HG03103 (cell line): Measurements from ENCODE around the gene PLCH2.
"Not testable (repeated sequence)": the region's sequence is repeated elsewhere in the genome, so short reads cannot be mapped to it uniquely, and the experiment has no call there.

Experiments used
- ATAC-seq: cut with Tn5 transposase; IDR thresholded peaks from one replicate; pipeline ENCODE4 v1.9.1; 2021; ENCODE audit warnings: low read depth; ENCODE audit not compliant: unreplicated experiment

The PLCH2 gene

GRCh38 chr1:2442661-2443060 lies 33.4 kb upstream of the PLCH2 start:
- ATAC-seq, result no peak

GRCh38 chr1:2443277-2444137 lies 32.6 kb upstream of the PLCH2 start:
- no peak for ATAC-seq

GRCh38 chr1:2444138-2444591 lies 31.9 kb upstream of the PLCH2 start:
- no peak for ATAC-seq

GRCh38 chr1:2445162-2445822 lies 30.8 kb upstream of the PLCH2 start:
- no peak for ATAC-seq

- no peak for ATAC-seq
Observed at GRCh38 chr1:2445823-2446215, 30.3 kb upstream of the PLCH2 start.

- no peak for ATAC-seq
Observed at GRCh38 chr1:2446394-2446793, 29.7 kb upstream of the PLCH2 start.

GRCh38 chr1:2446861-2447260 lies 29.2 kb upstream of the PLCH2 start:
- ATAC-seq, result no peak

GRCh38 chr1:2447276-2448097 lies 28.6 kb upstream of the PLCH2 start:
- no peak for ATAC-seq

GRCh38 chr1:2448098-2448445 lies 28.0 kb upstream of the PLCH2 start:
- ATAC-seq, result no peak

GRCh38 chr1:2449636-2450454 lies 26.2 kb upstream of the PLCH2 start:
- ATAC-seq, result no peak

GRCh38 chr1:2451741-2452140 lies 24.3 kb upstream of the PLCH2 start:
- no peak for ATAC-seq

GRCh38 chr1:2452201-2452931 lies 23.7 kb upstream of the PLCH2 start:
- no peak for ATAC-seq

GRCh38 chr1:2452932-2453315 lies 23.2 kb upstream of the PLCH2 start:
- no peak for ATAC-seq

- ATAC-seq, result no peak
Observed at GRCh38 chr1:2454227-2454626, 21.9 kb upstream of the PLCH2 start.

GRCh38 chr1:2455757-2456156 lies 20.3 kb upstream of the PLCH2 start:
- ATAC-seq, result no peak

GRCh38 chr1:2457444-2457843 lies 18.6 kb upstream of the PLCH2 start:
- no peak for ATAC-seq

- ATAC-seq, result no peak
Observed at GRCh38 chr1:2458687-2459086, 17.4 kb upstream of the PLCH2 start.

- ATAC-seq, result not testable (repeated sequence)
Observed at GRCh38 chr1:2459102-2459753, 16.9 kb upstream of the PLCH2 start.

- no peak for ATAC-seq
Observed at GRCh38 chr1:2459757-2460156, 16.3 kb upstream of the PLCH2 start.
